GM23338 (cell line): ENCODE measurements around the gene NELFE. TPM values are rescaled to one million over a fixed set of nuclear protein-coding genes. Genes with fewer than 3 reads are reported as not detected.

Experiments
- ATAC-seq: fragments of 200-7000 bp; cut with Tn5 transposase; 3 replicates; pipeline ENCODE4 v1.9.1; 2020
- DNase-seq: peaks from one replicate; pipeline ENCODE4 v3.0.0-alpha.2; 2015; ENCODE audit warnings: low spot score
- H2AFZ ChIP-seq: fragments of 200-600 bp; sonication (generic); 2 replicates; pipeline ENCODE4 v1.8.0; 2016; ENCODE audit warnings: antibody characterized with exemption, mild to moderate bottlenecking, moderate library complexity
- H3F3A ChIP-seq: fragments of 200-600 bp; sonication (generic); replicated peaks from 2 replicates; pipeline ENCODE4 v1.8.0; 2017; ENCODE audit warnings: antibody characterized with exemption, mixed run types, low read depth
- H3K27ac ChIP-seq: fragments of 200-600 bp; sonication (generic); 2 replicates; pipeline ENCODE4 v1.6.1; 2016; ENCODE audit warnings: low read depth
- H3K27me3 ChIP-seq: fragments of 200-600 bp; sonication (generic); 2 replicates; pipeline ENCODE4 v1.8.0; 2016; ENCODE audit warnings: mild to moderate bottlenecking, mixed run types, moderate library complexity; ENCODE audit not compliant: insufficient read depth
- H3K36me3 ChIP-seq: fragments of 200-600 bp; sonication (generic); 2 replicates; pipeline ENCODE4 v1.8.0; 2016; ENCODE audit warnings: mild to moderate bottlenecking; ENCODE audit not compliant: insufficient read depth
- H3K4me1 ChIP-seq: fragments of 200-600 bp; sonication (generic); 2 replicates; pipeline ENCODE4 v1.8.0; 2016; ENCODE audit warnings: mild to moderate bottlenecking, moderate library complexity; ENCODE audit not compliant: insufficient read depth
- H3K4me2 ChIP-seq: fragments of 200-600 bp; sonication (generic); 2 replicates; pipeline ENCODE4 v1.7.1; 2017; ENCODE audit warnings: mixed run types
- H3K4me3 ChIP-seq: fragments of 200-600 bp; sonication (generic); 2 replicates; pipeline ENCODE4 v1.6.1; 2016; ENCODE audit warnings: mixed run types
- H3K79me2 ChIP-seq: fragments of 200-600 bp; sonication (generic); replicated peaks from 2 replicates; pipeline ENCODE4 v1.8.0; 2017; ENCODE audit warnings: mild to moderate bottlenecking; ENCODE audit not compliant: insufficient read depth
- H3K9me2 ChIP-seq: fragments of 200-600 bp; sonication (generic); 2 replicates; pipeline ENCODE4 v1.8.0; 2017; ENCODE audit not compliant: insufficient read depth
- H4K20me1 ChIP-seq: fragments of 200-600 bp; sonication (generic); replicated peaks from 2 replicates; pipeline ENCODE4 v1.8.0; 2017; ENCODE audit warnings: mild to moderate bottlenecking; ENCODE audit not compliant: insufficient read depth
- H3K27ac Mint-ChIP-seq: 2 replicates; pipeline ENCODE4 v1.8.0; 2020; ENCODE audit warnings: inconsistent platforms, mild to moderate bottlenecking, moderate library complexity, mixed read lengths
- H3K27me3 Mint-ChIP-seq: 3 replicates; pipeline ENCODE4 v1.8.0; 2022; ENCODE audit warnings: low read depth, mild to moderate bottlenecking, moderate library complexity, mixed read lengths, inconsistent platforms; ENCODE audit not compliant: insufficient read depth, poor library complexity
- H3K36me3 Mint-ChIP-seq: 3 replicates; pipeline ENCODE4 v1.8.0; 2021; ENCODE audit warnings: low read depth, mild to moderate bottlenecking, inconsistent platforms, moderate library complexity, mixed read lengths
- H3K4me1 Mint-ChIP-seq: 3 replicates; pipeline ENCODE4 v1.8.0; 2020; ENCODE audit warnings: mild to moderate bottlenecking, inconsistent platforms, mixed read lengths
- H3K4me3 Mint-ChIP-seq: 3 replicates; pipeline ENCODE4 v1.8.0; 2021; ENCODE audit warnings: moderate library complexity, mild to moderate bottlenecking, inconsistent platforms, mixed read lengths
- H3K9me3 Mint-ChIP-seq: 3 replicates; pipeline ENCODE4 v1.8.0; 2020; ENCODE audit warnings: moderate library complexity, mild to moderate bottlenecking, inconsistent platforms, mixed read lengths
- CREB1 ChIP-seq: fragments of 250-450 bp; sonication (Bioruptor Pico); IDR thresholded peaks from 2 replicates; pipeline ENCODE4 v1.5.0; 2020; ENCODE audit warnings: low read depth, mild to moderate bottlenecking, moderate library complexity
- CTCF ChIP-seq, 2 experiments: fragments of 200-600 bp in 1 of 2; sonication (generic) in 1 of 2; conservative IDR thresholded peaks; 2 replicates each; pipeline versions ENCODE4 v1.5.1 to v1.6.1; 2016 to 2017; ENCODE audit warnings: antibody characterized with exemption in 2 of 2, low read depth in 2 of 2, mild to moderate bottlenecking in 2 of 2, moderate library complexity in 1 of 2
- EZH2 ChIP-seq: fragments of 200-600 bp; sonication (generic); IDR thresholded peaks from one replicate; pipeline ENCODE4 v1.8.0; 2017; ENCODE audit warnings: antibody characterized with exemption, mild to moderate bottlenecking, low read depth; ENCODE audit not compliant: unreplicated experiment
- EZH2phosphoT487 ChIP-seq: fragments of 200-600 bp; sonication (generic); IDR thresholded peaks from one replicate; pipeline ENCODE4 v1.8.1; 2018; ENCODE audit warnings: antibody characterized with exemption; ENCODE audit not compliant: unreplicated experiment
- JUNB ChIP-seq: IDR thresholded peaks from one replicate; pipeline ENCODE4 v1.6.1; 2016; ENCODE audit warnings: antibody characterized with exemption; ENCODE audit not compliant: unreplicated experiment
- NANOG ChIP-seq: IDR thresholded peaks from 2 replicates; pipeline ENCODE4 v1.6.1; 2016; ENCODE audit warnings: antibody characterized with exemption, borderline replicate concordance
- POLR2AphosphoS5 ChIP-seq: IDR thresholded peaks from 2 replicates; pipeline ENCODE4 v1.6.1; 2016; ENCODE audit warnings: antibody characterized with exemption, low read depth
- REST ChIP-seq: IDR thresholded peaks from one replicate; pipeline ENCODE4 v1.6.1; 2018; ENCODE audit warnings: antibody characterized with exemption; ENCODE audit not compliant: unreplicated experiment
- STAT1 ChIP-seq: IDR thresholded peaks from one replicate; pipeline ENCODE4 v1.6.1; 2016; ENCODE audit warnings: antibody characterized with exemption; ENCODE audit not compliant: unreplicated experiment
- ZNF114 ChIP-seq: fragments of 250-450 bp; sonication (Bioruptor Pico); IDR thresholded peaks from 2 replicates; pipeline ENCODE4 v1.5.0; 2020; ENCODE audit warnings: mild to moderate bottlenecking, moderate library complexity
- ZNF462 ChIP-seq: fragments of 250-450 bp; sonication (Bioruptor Pico); IDR thresholded peaks from 2 replicates; pipeline ENCODE4 v1.5.0; 2020; ENCODE audit warnings: mild to moderate bottlenecking, moderate library complexity
- polyA plus RNA-seq: library from polyadenylated mRNA; unstranded; fragments of >200 nt; fragmentation: Nextera tagmentation; extraction: Ambion mirVana; gene quantifications from 2 replicates; pipeline ENCODE4 v1.2.1, GENCODE V29; 2016
- total RNA-seq: library from RNA; depleted of rRNA; stranded (reverse); fragments of >200 nt; shearing (Covaris generic); gene quantifications from 2 replicates; pipeline ENCODE4 v1.2.3, GENCODE V29; 2014

NELFE gene
- total and polyA plus RNA-seq, 2 experiments from 2014 or later: 64.0 to 93.4 TPM

DNA sequence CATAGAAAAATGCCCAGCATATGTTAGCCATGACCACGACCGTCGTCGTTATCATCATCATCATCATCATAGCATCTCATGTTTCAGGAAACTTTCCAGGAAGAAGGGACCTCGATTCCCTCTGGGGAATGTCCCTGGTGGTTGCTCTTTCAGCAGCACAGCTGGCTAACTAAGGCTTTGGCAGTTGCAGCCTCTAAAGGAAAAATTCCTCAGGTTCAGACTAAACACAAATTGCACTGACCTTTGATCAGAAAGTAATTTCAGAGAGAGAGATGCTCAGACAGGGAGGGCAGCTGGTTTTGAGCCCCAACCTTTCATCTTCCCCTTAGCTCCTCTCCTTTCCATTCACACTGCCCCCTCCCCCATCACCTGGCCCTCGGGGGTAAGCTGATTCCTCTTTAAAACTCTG lies 18.5 kb downstream of the NELFE start:
- Histone ChIP-seq H3K4me1 (no peaks in the 10 kb centered on the region), H3K9me2 (no peaks in the 10 kb centered on the region), H3K4me3 (no peak overlapping the region), H4K20me1 (no peaks in the 10 kb centered on the region), H3K27ac (no peak overlapping the region), H3K27me3 (no peaks in the 10 kb centered on the region), H3K36me3 (no peaks in the 10 kb centered on the region), H3F3A (no peaks in the 10 kb centered on the region), H3K79me2 (no peaks in the 10 kb centered on the region), H3K4me2 (no peak overlapping the region), H2AFZ (peak overlapping the region; percentile 86)
- Mint-ChIP-seq H3K4me1 (peaks cover 9% of the 10 kb centered on the region), H3K4me3 (no peak overlapping the region), H3K27me3 (peaks cover 12% of the 10 kb centered on the region), H3K27ac (peak overlapping the region; percentile 16; the same call in 1 of the 2 replicates), H3K36me3 (no peaks in the 10 kb centered on the region), H3K9me3 (no peaks in the 10 kb centered on the region)
- DNase-seq: peak; percentile 29
- no peak for TF ChIP-seq NANOG
- TF ChIP-seq ZNF114 (CRISPR knock-in tag): no peak
- ATAC-seq: peak; percentile 41; the same call in 2 of the 3 replicates

GRCh38 chr6:31935823-31936222 lies 22.9 kb downstream of the NELFE start:
- H3K9me2 ChIP-seq: peaks cover 2% of the 10 kb centered on the region; the same call in 1 of the 2 replicates
- H3F3A ChIP-seq: no peaks in the 10 kb centered on the region
- H3K27ac Mint-ChIP-seq: no peak overlapping the region
- TF ChIP-seq CTCF (conservative IDR thresholded peaks at IDR 0.05; ENCODE audit: low read depth in 2 of 2) (no peak), STAT1 (no peak), ZNF462 (CRISPR knock-in tag) (no peak), REST (no peak), POLR2AphosphoS5 (no peak), JUNB (no peak), ZNF114 (CRISPR knock-in tag) (no peak), EZH2phosphoT487 (no peak), EZH2 (no peak), NANOG (no peak), CREB1 (CRISPR knock-in tag) (no peak)
- H3K9me3 Mint-ChIP-seq: peaks cover 11% of the 10 kb centered on the region; the same call in 2 of the 3 replicates
- H3K36me3 ChIP-seq: no peaks in the 10 kb centered on the region
- no peak overlapping the region for H3K27ac ChIP-seq
- H3K36me3 Mint-ChIP-seq: no peaks in the 10 kb centered on the region
- H3K4me3 ChIP-seq: no peak overlapping the region
- H3K4me1 ChIP-seq: no peaks in the 10 kb centered on the region
- H3K27me3 ChIP-seq: no peaks in the 10 kb centered on the region
- H2AFZ ChIP-seq: no peak overlapping the region
- no peak overlapping the region for H3K4me2 ChIP-seq
- H3K27me3 Mint-ChIP-seq: peaks cover 4% of the 10 kb centered on the region
- H3K4me1 Mint-ChIP-seq: peaks cover 9% of the 10 kb centered on the region
- H3K4me3 Mint-ChIP-seq: no peak overlapping the region
- ATAC-seq (no peak), DNase-seq (no peak)
- H3K79me2 ChIP-seq: no peaks in the 10 kb centered on the region
- H4K20me1 ChIP-seq: no peaks in the 10 kb centered on the region
